Body of pancreas (tissue), 4 donors: Measurements from ENCODE around the gene UBR1.

Source experiments
- CTCF ChIP-seq, 7 experiments: fragments of 450-650 bp in 4 of 7; fragments of 200-600 bp in 3 of 7; sonication (generic) in 3 of 7; IDR thresholded peaks; one replicate each; pipeline ENCODE4 v1.5.1; 2016 to 2019; ENCODE audit warnings: antibody characterized with exemption in 7 of 7
- POLR2A ChIP-seq, 3 donors: fragments of 450-650 bp; IDR thresholded peaks; one replicate each; pipeline ENCODE4 v1.6.1; 2016; ENCODE audit warnings: antibody characterized with exemption in 3 of 3, mild to moderate bottlenecking in 2 of 3

GRCh38 chr15:42933886-42934667 is 171.8 kb downstream of the UBR1 start:
- TF ChIP-seq POLR2A (IDR thresholded peaks at IDR 0.05) (no peak), CTCF (IDR thresholded peaks at IDR 0.05) (no peak)
